Central memory CD8-positive, alpha-beta T cell (primary cell): ENCODE data around the gene NT5M.

ENCODE experiments used
- ATAC-seq: fragments of 150-1000 bp; cut with Tn5 transposase; replicated peaks from 2 replicates; pipeline ENCODE4 v1.10.0; 2022; ENCODE audit warnings: mild to moderate bottlenecking, moderate FRiP score, moderate number of reproducible peaks; ENCODE audit not compliant: poor library complexity, severe bottlenecking; ENCODE audit errors: extremely low read depth
- DNase-seq, 2 donors: peaks; one replicate each; pipeline ENCODE4 v3.0.0; 2021; ENCODE audit warnings: low spot score in 2 of 2
- H3K27ac Mint-ChIP-seq: one replicate; pipeline ENCODE4 v1.8.0; 2022; ENCODE audit warnings: low read depth, mild to moderate bottlenecking, moderate library complexity, mixed read lengths
- H3K27me3 Mint-ChIP-seq: one replicate; pipeline ENCODE4 v1.8.0; 2022; ENCODE audit warnings: mixed read lengths
- H3K36me3 Mint-ChIP-seq: one replicate; pipeline ENCODE4 v1.8.0; 2022; ENCODE audit warnings: mild to moderate bottlenecking, moderate library complexity, mixed read lengths; ENCODE audit not compliant: insufficient read depth
- H3K4me1 Mint-ChIP-seq: one replicate; pipeline ENCODE4 v1.8.0; 2022; ENCODE audit warnings: mixed read lengths
- H3K4me3 Mint-ChIP-seq: one replicate; pipeline ENCODE4 v1.8.0; 2022; ENCODE audit warnings: mild to moderate bottlenecking, moderate library complexity, mixed read lengths
- H3K9me3 Mint-ChIP-seq: one replicate; pipeline ENCODE4 v1.8.0; 2022; ENCODE audit warnings: mixed read lengths

NT5M gene

DNA sequence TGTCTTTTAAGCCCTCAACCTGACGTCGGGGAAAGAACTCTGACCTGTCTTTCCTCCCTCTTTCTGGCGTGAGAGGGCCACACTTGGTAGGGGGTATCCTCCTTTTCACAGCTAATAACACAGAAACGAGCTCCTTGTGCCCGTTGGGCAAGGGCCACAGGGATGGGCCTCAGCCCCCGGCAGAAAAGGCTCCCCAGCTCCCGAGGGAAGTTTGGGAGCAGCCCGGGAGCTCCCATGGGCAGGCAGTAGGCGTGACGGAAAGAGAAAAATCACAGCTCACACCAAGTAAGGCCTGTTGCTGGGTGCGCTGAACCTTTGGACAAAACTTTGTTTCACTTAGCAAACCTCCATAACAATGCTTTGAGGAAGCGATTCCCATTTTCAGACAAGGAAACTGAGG, 90.8 kb downstream of the NT5M start:
- no peak for ATAC-seq
- peaks cover 6% of the 10 kb centered on the region for H3K36me3 Mint-ChIP-seq
- H3K4me3 Mint-ChIP-seq = no peak overlapping the region
- no peaks in the 10 kb centered on the region for H3K9me3 Mint-ChIP-seq
- peaks cover 20% of the 10 kb centered on the region for H3K4me1 Mint-ChIP-seq
- H3K27ac Mint-ChIP-seq = no peak overlapping the region
- DNase-seq = no peak
- H3K27me3 Mint-ChIP-seq = no peaks in the 10 kb centered on the region

DNA sequence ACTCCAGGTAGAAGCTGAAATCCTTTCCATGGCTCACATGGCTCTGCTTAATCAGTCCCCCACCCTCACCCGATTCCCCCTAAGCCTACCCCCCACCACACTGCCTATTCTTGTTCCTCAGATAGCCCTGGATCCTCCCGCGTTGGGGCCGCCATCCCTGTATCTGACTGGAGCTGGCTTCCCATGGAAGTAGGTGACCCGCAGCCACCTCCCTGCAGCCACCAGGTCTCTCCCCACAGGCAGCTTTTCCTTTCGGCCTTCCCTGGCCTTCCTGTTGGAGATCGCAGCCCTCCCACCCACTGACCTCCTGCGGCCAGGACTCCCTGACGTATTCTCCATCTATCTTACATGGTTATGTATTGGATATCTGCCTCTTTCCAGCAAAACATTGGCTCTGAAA, 91.3 kb downstream of the NT5M start:
- no peak overlapping the region for H3K27ac Mint-ChIP-seq
- no peaks in the 10 kb centered on the region for H3K9me3 Mint-ChIP-seq
- peaks cover 6% of the 10 kb centered on the region for H3K36me3 Mint-ChIP-seq
- H3K4me1 Mint-ChIP-seq = peaks cover 20% of the 10 kb centered on the region
- ATAC-seq (no peak), DNase-seq (no peak)
- H3K27me3 Mint-ChIP-seq = no peaks in the 10 kb centered on the region
- no peak overlapping the region for H3K4me3 Mint-ChIP-seq

DNA sequence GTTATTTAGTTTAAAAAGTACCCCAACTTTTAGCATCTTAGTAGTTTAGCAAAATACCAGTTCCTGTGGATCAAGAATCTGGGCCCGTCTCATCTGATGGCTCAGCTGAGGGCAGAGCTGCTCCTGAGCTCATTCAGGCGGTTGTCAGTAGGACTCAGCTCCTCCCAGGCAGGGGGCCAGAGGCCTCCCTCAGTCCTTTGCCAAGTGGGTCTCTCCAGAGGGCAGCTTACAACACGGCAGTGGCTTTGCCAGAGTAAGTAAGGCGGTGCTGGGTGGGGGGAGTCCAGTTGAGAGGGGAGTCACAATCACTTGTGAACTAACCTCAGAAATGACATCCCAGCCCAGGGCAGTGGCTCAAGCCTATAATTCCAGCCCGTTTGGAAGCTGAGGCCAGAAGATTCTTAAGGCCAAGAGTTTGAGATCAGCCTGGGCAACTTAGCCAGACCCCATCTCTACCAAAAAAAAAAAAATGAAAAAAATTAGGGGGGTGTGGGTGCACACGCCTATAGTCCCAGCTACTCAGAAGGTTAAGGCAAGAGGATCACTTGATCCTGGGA, 92.2 kb downstream of the NT5M start:
- ATAC-seq (no peak), DNase-seq (no peak)
- Mint-ChIP-seq H3K4me3 (no peak overlapping the region), H3K4me1 (peaks cover 27% of the 10 kb centered on the region), H3K27ac (no peak overlapping the region), H3K27me3 (no peaks in the 10 kb centered on the region), H3K9me3 (no peaks in the 10 kb centered on the region), H3K36me3 (peaks cover 6% of the 10 kb centered on the region)

DNA sequence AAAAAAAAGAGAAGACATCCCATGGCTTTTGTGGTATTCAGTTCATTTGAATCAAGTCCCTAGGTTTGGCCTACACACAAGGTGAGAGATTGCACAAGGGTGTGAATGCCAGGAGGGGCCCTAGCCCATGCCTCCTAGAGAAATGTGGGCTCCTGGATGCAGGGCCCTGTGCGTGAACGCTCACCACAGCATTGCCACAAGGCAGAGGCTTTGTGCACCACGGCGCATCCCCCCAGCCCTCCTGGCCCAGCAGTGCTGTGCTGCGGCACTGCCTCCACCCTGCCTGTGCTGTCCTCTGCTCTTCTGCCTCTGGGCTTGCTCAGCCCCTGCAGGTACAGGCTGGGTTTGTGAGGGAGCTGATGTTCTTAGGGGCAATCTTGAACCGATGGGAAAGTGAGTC, 92.7 kb downstream of the NT5M start:
- H3K4me3 Mint-ChIP-seq = no peak overlapping the region
- H3K4me1 Mint-ChIP-seq = peaks cover 32% of the 10 kb centered on the region
- ATAC-seq (no peak), DNase-seq (no peak)
- H3K36me3 Mint-ChIP-seq = peaks cover 6% of the 10 kb centered on the region
- H3K27ac Mint-ChIP-seq = no peak overlapping the region
- no peaks in the 10 kb centered on the region for H3K27me3 Mint-ChIP-seq
- no peaks in the 10 kb centered on the region for H3K9me3 Mint-ChIP-seq
